IPS-18a (cell line): ENCODE data around the gene RERE.
A peak's percentile ranks its signal among the peaks of the same experiment; 100 is the strongest.

Experiments
- H3K27ac ChIP-seq: one replicate; pipeline ENCODE4 v1.5.1; 2013; ENCODE audit warnings: low read length
- H3K27me3 ChIP-seq: one replicate; pipeline ENCODE4 v1.6.1; 2013; ENCODE audit warnings: mild to moderate bottlenecking, low read length; ENCODE audit not compliant: control insufficient read depth, insufficient read depth
- H3K36me3 ChIP-seq: one replicate; pipeline ENCODE4 v1.6.1; 2013; ENCODE audit warnings: low read depth, low read length; ENCODE audit not compliant: control insufficient read depth
- H3K4me1 ChIP-seq: one replicate; pipeline ENCODE4 v1.6.1; 2013; ENCODE audit warnings: low read depth, low read length; ENCODE audit not compliant: control insufficient read depth
- H3K4me3 ChIP-seq: one replicate; pipeline ENCODE4 v1.5.1; 2013; ENCODE audit warnings: low read length
- H3K9ac ChIP-seq: one replicate; pipeline ENCODE4 v1.6.1; 2013; ENCODE audit warnings: mild to moderate bottlenecking, low read length, moderate library complexity
- H3K9me3 ChIP-seq: one replicate; pipeline ENCODE4 v1.6.1; 2013; ENCODE audit warnings: low read depth, low read length; ENCODE audit not compliant: control insufficient read depth

The RERE gene

DNA sequence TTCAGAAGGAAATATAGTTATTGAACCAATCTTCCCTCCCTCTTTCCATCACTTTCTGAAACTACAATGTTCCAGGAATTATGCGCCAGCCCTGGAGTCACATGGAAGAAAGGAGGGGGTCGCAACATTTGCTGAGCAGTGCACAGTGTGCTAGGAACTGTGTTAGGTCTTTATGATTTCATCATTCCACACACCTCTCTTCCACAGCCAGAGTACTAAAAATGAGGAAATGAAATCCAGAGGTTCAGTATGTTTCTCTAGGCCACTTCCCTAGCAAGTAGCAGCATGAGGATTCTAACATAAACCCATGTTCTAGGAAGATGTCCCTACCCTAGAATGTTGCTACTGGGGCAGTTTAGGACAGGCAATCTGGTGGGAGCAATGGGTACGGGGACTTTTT, 341.4 kb downstream of the RERE start:
- Histone ChIP-seq H3K9ac (no peak overlapping the region), H3K27ac (peak overlapping the region; percentile 27), H3K4me1 (peaks cover 17% of the 10 kb centered on the region)

DNA sequence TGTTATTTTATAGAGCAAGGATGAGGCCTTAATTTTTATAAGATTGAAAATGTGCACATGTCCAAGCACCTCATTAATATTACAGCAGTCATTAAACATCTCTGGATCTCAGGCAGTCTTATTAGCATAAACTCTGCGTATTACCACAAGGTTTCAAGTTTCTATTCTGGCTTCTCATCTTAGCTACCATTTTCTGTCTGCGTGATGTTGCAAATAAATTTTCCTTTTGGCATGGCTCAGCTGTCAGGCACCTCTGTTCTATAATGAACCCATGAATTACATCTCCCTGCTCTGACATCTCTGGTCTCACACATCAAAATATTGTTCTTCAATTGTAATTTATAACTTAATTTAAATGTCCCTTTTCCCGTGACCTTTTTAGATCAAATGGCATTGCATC, 343.1 kb downstream of the RERE start:
- no peak overlapping the region for H3K27ac ChIP-seq
- H3K9me3 ChIP-seq, result no peaks in the 10 kb centered on the region
- H3K4me1 ChIP-seq, result peaks cover 17% of the 10 kb centered on the region
- no peaks in the 10 kb centered on the region for H3K36me3 ChIP-seq
- no peak overlapping the region for H3K4me3 ChIP-seq
- no peaks in the 10 kb centered on the region for H3K27me3 ChIP-seq
- H3K9ac ChIP-seq, result no peak overlapping the region

More for the DNA sequence above, 341.4 kb downstream of the RERE start:
- no peak overlapping the region for H3K4me3 ChIP-seq
- no peaks in the 10 kb centered on the region for H3K27me3 ChIP-seq
- H3K9me3 ChIP-seq, result no peaks in the 10 kb centered on the region
- H3K36me3 ChIP-seq, result no peaks in the 10 kb centered on the region

DNA sequence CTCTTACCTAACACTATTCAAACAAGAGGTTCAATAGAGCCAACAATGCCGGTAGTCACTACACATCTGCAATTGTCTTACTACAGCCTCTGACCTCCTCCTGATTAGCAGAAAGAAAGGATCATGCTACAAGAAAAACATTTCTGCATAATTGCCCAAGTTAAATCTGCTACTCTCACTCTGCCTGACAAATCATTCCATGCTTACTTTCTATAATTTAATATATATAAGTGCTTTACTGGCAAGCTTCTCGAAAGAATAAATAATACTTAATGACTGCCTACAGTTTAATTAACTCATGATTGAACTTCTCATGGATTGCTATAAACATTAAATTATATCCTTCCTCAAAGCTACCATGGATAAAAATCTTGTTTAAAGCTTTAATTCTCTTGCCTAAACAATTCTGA, 343.5 kb downstream of the RERE start:
- H3K4me1 ChIP-seq, result peaks cover 17% of the 10 kb centered on the region
- no peaks in the 10 kb centered on the region for H3K27me3 ChIP-seq
- H3K4me3 ChIP-seq, result no peak overlapping the region
- no peak overlapping the region for H3K9ac ChIP-seq
- H3K9me3 ChIP-seq, result no peaks in the 10 kb centered on the region
- H3K36me3 ChIP-seq, result no peaks in the 10 kb centered on the region
- H3K27ac ChIP-seq, result no peak overlapping the region

DNA sequence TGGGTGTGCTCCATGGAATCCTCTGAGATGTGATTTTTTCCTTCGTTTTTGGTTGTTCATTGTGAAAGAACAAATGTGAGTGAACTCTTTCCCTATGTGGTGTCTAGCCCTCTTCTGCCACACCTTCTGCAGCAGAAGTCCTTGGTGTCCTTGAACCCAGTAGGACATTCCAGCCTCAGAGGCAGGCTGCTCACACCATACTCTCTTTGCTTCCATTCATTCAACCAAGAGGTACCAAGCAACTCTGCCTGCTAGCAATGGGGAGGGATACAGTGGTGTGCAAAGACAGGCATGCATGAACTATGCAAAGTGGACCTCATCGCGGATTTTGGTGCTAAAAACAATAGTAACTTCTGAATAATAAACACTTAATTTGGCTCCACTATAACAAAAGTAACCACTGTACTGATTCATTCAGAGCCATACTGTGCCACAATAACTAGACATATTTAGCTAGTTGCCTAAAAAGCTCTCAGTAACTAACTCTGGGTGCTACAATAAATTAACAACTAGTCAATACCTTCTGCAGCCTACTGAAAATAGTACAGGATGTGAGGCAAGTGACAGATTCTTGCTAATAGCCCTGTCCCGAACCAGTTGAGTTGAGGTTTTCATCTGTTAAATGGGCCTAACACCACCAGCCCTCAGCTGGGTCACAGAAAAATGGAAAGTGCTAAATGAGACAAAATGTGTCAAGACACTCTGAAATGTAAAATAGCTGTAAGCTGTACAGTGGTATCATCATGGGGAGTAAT, 344.1 kb downstream of the RERE start:
- H3K4me1 ChIP-seq, result peaks cover 17% of the 10 kb centered on the region
- H3K9ac ChIP-seq, result no peak overlapping the region
- no peaks in the 10 kb centered on the region for H3K9me3 ChIP-seq
- no peak overlapping the region for H3K4me3 ChIP-seq
- no peaks in the 10 kb centered on the region for H3K27me3 ChIP-seq
- no peaks in the 10 kb centered on the region for H3K36me3 ChIP-seq
- H3K27ac ChIP-seq, result no peak overlapping the region

DNA sequence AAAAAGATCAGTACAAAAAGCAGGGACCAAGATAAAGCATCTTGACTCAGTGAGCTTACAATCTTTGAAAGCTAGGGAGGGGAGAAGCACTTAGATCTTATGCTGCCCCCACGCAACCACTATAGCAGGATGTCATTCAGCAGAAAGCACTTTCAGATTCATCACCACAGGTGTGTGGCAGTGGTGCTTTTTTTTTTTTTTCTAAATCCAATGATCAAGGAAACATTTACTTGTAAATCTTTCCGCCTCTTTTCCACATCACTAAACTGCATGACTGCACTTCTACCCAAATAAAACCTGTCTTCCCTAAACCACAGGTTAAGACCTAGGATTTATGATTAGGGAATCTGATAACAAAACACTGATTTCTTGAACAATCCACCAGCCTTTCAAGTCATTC, 344.8 kb downstream of the RERE start:
- Histone ChIP-seq H3K4me1 (peaks cover 17% of the 10 kb centered on the region), H3K36me3 (no peaks in the 10 kb centered on the region), H3K27me3 (no peaks in the 10 kb centered on the region), H3K4me3 (no peak overlapping the region), H3K9ac (no peak overlapping the region), H3K9me3 (no peaks in the 10 kb centered on the region), H3K27ac (no peak overlapping the region)

DNA sequence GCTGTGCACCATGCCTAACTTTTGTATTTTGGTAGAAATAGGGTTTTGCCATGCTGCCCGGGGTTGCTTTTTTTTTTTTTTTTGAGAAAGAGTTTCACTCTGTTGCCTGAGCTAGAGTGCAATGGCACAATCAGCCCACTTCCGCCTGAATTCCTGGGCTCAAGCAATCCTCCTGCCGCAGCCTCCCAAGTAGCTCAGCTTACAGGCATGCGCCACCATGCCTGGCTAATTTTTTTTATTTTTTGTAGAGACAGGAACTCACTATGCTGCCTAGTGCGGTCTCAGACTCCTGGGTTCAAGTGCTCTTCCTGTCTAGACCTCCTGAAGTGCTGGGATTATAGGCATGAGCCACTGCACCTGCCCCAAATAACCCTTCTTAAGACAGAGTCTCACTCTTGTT, 346.0 kb downstream of the RERE start:
- Histone ChIP-seq H3K4me3 (no peak overlapping the region), H3K36me3 (no peaks in the 10 kb centered on the region), H3K9ac (no peak overlapping the region), H3K4me1 (peaks cover 18% of the 10 kb centered on the region), H3K9me3 (no peaks in the 10 kb centered on the region), H3K27me3 (no peaks in the 10 kb centered on the region), H3K27ac (no peak overlapping the region)

DNA sequence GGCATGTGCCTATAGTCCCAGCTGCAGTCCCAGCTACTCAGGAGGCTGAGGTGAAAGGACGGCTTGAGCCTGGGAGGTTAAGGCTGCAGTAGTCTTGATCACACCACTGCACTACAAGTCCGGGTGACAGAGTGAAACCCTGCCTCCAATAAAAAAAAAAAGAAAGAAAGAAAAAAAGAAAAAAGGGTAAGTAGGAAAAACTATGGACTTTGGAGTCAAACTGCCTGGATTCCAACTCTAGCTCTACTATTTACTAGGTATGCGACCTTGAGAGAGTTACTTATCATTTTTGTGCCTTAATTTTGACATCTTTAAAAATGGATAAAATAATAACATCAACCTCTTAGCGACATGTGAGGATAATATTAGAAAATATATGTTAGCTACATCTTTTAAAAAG, 348.7 kb downstream of the RERE start:
- Histone ChIP-seq H3K4me1 (peaks cover 40% of the 10 kb centered on the region), H3K4me3 (no peak overlapping the region), H3K36me3 (no peaks in the 10 kb centered on the region), H3K9me3 (no peaks in the 10 kb centered on the region), H3K27ac (no peak overlapping the region), H3K9ac (no peak overlapping the region), H3K27me3 (no peaks in the 10 kb centered on the region)

DNA sequence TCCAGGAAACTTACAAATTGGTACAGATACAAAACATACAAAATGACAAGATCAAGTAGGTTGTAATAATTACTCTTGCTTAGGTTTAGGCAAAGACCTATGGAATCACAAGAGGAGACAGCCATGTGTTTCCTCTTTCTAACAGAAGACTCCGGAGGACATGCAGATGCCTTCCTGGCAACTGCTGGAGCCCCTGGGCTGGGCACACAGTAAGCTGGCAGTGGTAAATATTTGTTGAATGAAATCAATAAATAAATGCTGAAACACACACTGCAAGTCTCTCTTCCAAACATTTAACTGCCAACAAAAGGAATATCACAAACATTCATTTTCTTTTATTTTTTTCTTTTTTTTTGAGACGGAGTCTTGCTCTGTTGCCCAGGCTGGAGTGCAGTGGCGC, 350.1 kb downstream of the RERE start:
- H3K4me3 ChIP-seq, result no peak overlapping the region
- H3K27me3 ChIP-seq, result no peaks in the 10 kb centered on the region
- H3K4me1 ChIP-seq, result peaks cover 42% of the 10 kb centered on the region
- no peaks in the 10 kb centered on the region for H3K36me3 ChIP-seq
- no peaks in the 10 kb centered on the region for H3K9me3 ChIP-seq
- H3K27ac ChIP-seq, result no peak overlapping the region
- no peak overlapping the region for H3K9ac ChIP-seq

DNA sequence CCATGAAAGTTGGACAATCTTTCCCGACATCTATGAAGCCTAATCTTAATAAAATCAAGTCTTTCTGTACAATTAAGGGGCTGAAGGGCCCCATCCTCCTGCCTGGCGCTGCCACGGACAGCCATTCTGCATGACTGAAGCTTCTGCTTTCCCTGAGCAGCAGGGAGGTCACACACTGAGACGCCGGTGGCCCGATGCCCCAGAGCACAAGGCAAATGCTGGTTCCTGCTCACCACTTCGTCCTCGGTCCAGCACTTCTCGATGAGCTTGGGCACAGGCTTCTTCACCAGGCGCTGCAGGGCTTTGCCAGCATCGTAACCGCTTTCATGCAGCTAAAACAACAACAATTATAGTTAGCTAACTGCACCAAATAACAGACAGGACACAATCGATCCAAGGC, 351.7 kb downstream of the RERE start:
- Histone ChIP-seq H3K4me3 (no peak overlapping the region), H3K27ac (no peak overlapping the region), H3K27me3 (no peaks in the 10 kb centered on the region), H3K9me3 (no peaks in the 10 kb centered on the region), H3K9ac (no peak overlapping the region), H3K36me3 (no peaks in the 10 kb centered on the region), H3K4me1 (peaks cover 56% of the 10 kb centered on the region)

DNA sequence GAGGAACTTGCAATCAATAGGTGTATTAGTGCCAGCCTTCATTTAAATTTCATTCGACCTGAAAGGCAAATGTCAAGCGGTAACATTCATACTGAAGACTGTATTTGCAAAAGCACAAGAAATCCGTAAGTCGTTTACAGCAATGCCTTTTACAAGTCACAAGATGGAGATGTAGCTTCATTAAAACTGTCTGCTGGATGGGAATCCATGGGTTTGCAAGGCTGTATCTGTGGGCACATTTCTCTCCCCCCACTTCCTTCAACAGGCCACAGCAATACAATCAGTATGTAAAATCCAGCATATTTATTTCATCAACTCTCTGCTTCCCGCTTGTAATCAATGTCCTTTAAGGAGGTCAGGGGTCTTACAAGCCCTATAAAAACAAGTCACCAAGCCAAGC, 352.4 kb downstream of the RERE start:
- no peaks in the 10 kb centered on the region for H3K27me3 ChIP-seq
- H3K4me1 ChIP-seq, result peaks cover 63% of the 10 kb centered on the region
- no peaks in the 10 kb centered on the region for H3K36me3 ChIP-seq
- no peak overlapping the region for H3K4me3 ChIP-seq
- H3K9ac ChIP-seq, result no peak overlapping the region
- no peaks in the 10 kb centered on the region for H3K9me3 ChIP-seq
- no peak overlapping the region for H3K27ac ChIP-seq

DNA sequence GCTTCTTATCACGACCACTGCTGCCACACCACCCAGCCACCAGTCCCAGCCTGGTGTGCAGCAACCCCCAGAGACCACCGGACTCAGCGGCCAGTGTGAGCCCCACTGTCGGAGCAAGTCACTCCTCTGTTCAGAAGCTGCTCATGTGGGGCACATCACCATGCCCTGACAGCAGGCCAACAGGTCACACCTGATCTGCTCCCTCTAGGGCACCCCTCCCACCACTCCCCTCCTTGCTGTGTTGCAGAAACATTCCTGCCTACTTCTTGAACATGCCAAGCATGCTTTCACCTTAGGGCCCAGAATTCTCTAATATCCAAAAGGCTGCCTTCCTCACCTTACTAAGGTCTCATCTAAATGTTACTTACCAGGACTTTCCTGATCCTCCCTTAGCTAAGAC, 353.1 kb downstream of the RERE start:
- H3K9ac ChIP-seq, result no peak overlapping the region
- peaks cover 69% of the 10 kb centered on the region for H3K4me1 ChIP-seq

DNA sequence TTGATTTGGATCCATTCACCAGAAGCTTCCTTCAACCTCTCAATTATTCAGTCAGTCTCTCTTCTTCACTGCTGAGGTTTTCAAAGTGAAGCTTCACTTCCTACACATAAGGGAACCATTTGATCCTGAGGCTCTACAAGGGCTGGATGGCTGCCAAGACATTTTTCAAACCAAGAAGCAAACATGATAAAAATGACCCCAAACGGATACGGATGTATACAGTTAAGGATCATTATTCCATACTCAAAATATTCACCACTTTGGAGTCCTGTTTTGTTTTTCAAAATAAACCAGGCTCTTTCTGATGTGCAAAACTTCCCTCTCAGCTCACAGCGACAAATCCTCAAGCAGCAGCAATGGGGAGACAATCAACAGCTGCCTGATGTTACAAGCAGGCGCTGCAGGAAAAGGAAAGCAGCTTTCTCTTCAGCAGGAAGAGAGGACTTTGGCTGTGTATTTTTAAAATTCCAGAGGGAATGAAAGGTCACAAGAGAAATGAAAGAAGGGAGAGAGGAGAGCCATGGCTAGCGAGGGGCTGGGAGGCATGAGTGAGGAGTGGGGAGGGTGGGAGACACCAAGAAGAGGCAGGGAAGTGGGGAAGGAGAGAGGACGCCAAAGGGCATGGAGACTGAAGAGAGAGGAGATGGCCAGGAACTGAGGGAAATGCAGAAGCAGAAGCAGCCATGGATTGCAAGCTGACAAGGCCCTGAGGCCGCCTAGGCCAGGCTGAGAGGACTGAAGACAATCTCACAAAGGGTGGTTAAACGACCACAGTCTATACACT, 354.1 kb downstream of the RERE start:
- H3K27me3 ChIP-seq, result no peaks in the 10 kb centered on the region
- H3K4me1 ChIP-seq, result peaks cover 79% of the 10 kb centered on the region
- no peak overlapping the region for H3K4me3 ChIP-seq
- no peaks in the 10 kb centered on the region for H3K9me3 ChIP-seq
- no peaks in the 10 kb centered on the region for H3K36me3 ChIP-seq
- H3K27ac ChIP-seq, result peak overlapping the region; percentile 26
- peak overlapping the region; percentile 15 for H3K9ac ChIP-seq

More for the DNA sequence above, 353.1 kb downstream of the RERE start:
- H3K27ac ChIP-seq, result no peak overlapping the region
- no peaks in the 10 kb centered on the region for H3K9me3 ChIP-seq
- H3K36me3 ChIP-seq, result no peaks in the 10 kb centered on the region
- H3K4me3 ChIP-seq, result no peak overlapping the region
- H3K27me3 ChIP-seq, result no peaks in the 10 kb centered on the region
